Stimulated activated CD4-positive, alpha-beta T cell treated with anti-CD3 and anti-CD28 coated beads, Interleukin-1b, Interleukin-23, amount 100 ng/mL, for 4 hours (primary cell): ENCODE results near the gene CDYL2.

Source experiments
- DNase-seq, 2 donors: peaks; one replicate each; pipeline ENCODE4 v3.0.0-alpha.2; 2020; ENCODE audit warnings: low read depth in 2 of 2

The CDYL2 gene

GRCh38 chr16:80594756-80595155, 209.6 kb downstream of the CDYL2 start:
- no peak for DNase-seq

- no peak for DNase-seq
These were observed 212.1 kb downstream of the CDYL2 start for GRCh38 chr16:80592273-80592672.

GRCh38 chr16:80591071-80591915, 213.1 kb downstream of the CDYL2 start:
- no peak for DNase-seq

GRCh38 chr16:80587071-80587470, 217.3 kb downstream of the CDYL2 start:
- no peak for DNase-seq

GRCh38 chr16:80586476-80586875, 217.9 kb downstream of the CDYL2 start:
- no peak for DNase-seq

- no peak for DNase-seq
These were observed 218.6 kb downstream of the CDYL2 start for GRCh38 chr16:80585764-80586163.

GRCh38 chr16:80583466-80583865, 220.9 kb downstream of the CDYL2 start:
- DNase-seq = peak in 1 of 2 donors; percentile 22

GRCh38 chr16:80580109-80580832, 224.1 kb downstream of the CDYL2 start:
- peak; percentile 29 to 39 for DNase-seq

- DNase-seq = no peak
These were observed 226.7 kb downstream of the CDYL2 start for GRCh38 chr16:80577485-80578280.

- DNase-seq = no peak
These were observed 228.0 kb downstream of the CDYL2 start for GRCh38 chr16:80576343-80576912.

GRCh38 chr16:80573700-80574120, 230.7 kb downstream of the CDYL2 start:
- DNase-seq = no peak

GRCh38 chr16:80570106-80570478, 234.3 kb downstream of the CDYL2 start:
- no peak for DNase-seq

- peak; percentile 49 to 57 for DNase-seq
These were observed 234.8 kb downstream of the CDYL2 start for GRCh38 chr16:80569440-80570105.

GRCh38 chr16:80564394-80564793, 240.0 kb downstream of the CDYL2 start:
- DNase-seq = no peak

- DNase-seq = no peak
These were observed 241.3 kb downstream of the CDYL2 start for GRCh38 chr16:80563066-80563465.

GRCh38 chr16:80559369-80559768, 245.0 kb downstream of the CDYL2 start:
- no peak for DNase-seq

GRCh38 chr16:80557037-80557436, 247.4 kb downstream of the CDYL2 start:
- no peak for DNase-seq

- no peak for DNase-seq
These were observed 247.9 kb downstream of the CDYL2 start for GRCh38 chr16:80556481-80556880.

GRCh38 chr16:80554033-80554432, 250.4 kb downstream of the CDYL2 start:
- DNase-seq = no peak

- DNase-seq = no peak
These were observed 252.1 kb downstream of the CDYL2 start for GRCh38 chr16:80552277-80552676.
